ENCODE measurements around the gene MRPL33.

The MRPL33 gene

DNA sequence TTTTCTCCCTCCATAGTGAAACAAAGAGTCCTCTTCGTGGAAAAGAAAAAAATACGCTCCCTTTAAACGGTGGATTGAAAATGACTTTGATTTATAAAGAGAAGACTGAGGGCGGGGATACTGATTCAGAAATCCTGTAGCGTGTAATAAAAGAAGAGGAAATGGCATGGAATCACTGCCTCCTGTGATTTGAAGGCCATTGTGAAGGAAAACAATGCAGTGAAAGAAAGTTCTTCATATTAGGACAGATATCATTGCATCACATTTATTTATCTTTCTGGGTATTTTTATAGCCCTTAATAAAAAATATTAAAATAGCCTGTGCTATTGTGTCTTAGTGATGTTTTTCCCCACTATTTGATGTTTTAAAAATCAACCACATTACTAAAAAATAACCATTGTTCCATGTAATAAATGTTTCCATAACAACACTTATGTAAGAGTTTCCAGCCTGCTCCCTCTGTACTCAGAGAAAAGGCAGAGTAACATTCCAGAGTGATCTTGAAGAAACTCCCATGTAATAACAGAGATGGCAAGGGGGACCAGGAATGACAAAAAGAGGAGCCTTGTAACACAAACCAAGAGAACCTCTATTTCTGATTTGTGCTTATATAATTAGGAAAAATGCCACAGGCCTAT, 8.0 kb downstream of the MRPL33 start:
- no peak for DNase-seq (ENCODE audit: low spot score)

DNA sequence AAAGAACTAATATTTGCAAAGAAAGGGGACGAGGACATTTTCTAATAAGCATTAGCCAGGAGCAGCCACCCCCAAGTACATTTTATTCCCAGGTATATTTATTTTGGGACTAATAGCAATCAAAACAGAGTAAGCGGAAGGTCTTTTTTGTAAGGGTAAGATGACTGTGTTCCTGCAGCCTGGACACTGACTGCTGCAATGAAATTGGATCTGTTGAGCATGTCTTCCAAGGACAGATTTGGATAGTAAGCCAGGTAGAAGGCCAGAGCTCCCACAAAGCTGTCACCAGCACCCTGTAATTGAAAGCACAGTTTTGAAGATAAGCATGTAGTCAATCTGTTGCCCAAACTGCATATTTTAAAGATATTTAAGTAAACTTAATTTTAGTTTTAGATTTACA, 10.0 kb downstream of the MRPL33 start:
- DNase-seq (ENCODE audit: low spot score): no peak

DNA sequence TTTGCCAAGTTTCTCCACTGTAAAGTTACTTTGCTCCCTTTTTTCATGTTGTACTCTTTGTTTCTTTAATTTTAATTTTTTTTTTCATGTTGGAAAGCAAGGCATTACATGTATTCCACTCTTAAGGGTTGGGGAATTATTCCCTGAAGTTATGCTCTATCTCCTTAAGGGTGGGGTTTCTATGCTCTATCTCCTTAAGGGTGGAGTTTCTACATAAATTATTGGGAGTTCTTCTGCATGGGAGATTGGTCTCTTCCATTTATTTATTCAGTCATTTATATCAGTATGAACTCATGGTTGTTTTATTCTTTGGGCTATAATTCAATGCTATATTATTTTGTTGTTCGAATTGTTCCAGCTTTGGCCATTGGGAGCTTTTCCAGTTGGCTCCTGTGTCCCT, 11.2 kb downstream of the MRPL33 start:
- DNase-seq (ENCODE audit: low spot score): no peak

DNA sequence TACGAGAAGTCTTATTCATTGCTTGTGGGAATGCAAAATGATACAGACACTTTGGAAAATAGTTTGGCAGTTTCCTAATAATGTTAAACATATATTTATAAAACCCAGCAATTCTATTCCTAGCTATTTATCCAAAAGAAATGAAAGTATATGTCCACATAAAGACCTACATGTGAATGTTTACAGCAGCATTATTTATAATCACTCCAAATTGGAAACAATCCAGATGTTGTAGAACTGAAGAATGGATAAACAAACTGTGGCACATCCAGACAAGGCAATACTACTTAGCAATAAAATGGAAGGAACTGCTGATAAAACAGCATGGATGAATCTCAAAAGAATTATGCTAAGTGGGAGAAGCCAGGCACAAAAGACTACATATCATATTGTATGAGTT, 19.3 kb downstream of the MRPL33 start:
- DNase-seq (ENCODE audit: low spot score): no peak

DNA sequence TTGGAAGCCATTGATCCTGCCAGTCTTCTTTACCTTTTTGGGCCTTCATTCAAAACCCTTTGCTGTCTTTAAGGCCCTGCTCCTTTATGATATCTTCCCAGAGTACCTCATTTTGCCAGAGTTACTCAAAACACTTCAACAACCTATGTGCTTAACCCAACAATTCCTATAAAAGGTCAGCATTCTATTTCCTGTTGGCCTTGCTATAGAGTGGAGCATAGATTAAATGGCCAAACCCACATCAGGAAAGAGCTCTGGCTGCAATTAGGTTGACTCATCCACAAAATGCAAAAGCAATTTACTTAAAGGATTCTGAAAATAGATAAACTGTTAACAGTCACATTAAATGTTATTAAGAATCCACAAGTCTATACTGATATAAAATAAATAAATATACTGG, 21.2 kb downstream of the MRPL33 start:
- peak; percentile 35 for DNase-seq (ENCODE audit: low spot score)

DNA sequence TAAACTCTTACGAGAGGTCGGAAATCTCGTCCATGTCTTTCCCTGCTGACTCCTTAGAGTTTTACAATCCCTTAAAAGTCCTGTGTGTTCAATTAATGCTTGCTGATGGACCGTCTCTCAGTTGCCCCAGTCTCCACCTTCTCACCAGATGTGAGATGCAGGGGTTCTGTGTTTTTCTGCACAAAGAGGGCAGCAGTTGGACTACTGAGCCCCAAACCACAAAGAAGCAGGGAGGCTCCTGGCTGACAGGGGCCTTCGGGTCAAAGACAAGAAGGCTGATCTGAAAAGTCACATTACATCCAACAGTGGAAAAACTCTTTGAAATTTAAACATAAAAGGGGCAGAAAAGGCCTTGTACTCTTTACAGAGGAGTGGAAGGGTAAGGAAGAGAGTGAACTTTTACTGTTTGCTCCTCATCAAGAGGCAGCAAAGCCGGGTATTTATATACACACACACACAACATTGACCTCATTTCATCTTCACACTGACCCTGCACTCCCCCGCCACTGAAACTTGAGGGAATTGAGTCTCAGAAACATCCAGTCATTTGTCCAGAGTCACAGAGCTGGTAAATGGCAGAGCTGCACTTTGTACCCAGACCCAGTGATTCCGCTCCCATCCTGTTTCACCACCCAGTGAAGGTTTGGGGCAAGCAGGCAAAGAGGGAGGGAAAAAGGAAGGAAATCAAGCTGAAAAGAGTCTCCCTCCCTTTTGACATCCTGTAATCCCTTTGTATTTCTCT, 23.7 kb downstream of the MRPL33 start:
- DNase-seq (ENCODE audit: low spot score): no peak

DNA sequence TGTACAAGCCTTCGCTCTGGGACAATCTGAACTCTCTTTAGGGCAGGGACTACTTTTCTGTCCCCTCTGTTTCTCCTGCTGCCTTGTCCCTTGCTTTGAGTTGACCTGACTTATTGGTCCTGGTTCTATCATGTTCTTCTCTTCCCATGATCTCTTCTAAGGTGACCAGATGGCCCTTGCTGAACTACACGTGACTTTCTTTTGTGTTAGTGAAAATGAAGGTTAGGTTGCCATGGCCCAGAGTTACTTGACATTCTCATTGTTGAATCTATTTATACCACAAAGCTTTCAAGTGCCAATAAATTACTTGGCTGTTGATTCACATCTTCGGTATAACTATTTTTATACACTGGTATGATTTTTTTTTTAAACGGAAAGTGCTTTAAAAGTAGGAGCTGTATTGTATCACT, 24.4 kb downstream of the MRPL33 start:
- DNase-seq (ENCODE audit: low spot score): no peak

DNA sequence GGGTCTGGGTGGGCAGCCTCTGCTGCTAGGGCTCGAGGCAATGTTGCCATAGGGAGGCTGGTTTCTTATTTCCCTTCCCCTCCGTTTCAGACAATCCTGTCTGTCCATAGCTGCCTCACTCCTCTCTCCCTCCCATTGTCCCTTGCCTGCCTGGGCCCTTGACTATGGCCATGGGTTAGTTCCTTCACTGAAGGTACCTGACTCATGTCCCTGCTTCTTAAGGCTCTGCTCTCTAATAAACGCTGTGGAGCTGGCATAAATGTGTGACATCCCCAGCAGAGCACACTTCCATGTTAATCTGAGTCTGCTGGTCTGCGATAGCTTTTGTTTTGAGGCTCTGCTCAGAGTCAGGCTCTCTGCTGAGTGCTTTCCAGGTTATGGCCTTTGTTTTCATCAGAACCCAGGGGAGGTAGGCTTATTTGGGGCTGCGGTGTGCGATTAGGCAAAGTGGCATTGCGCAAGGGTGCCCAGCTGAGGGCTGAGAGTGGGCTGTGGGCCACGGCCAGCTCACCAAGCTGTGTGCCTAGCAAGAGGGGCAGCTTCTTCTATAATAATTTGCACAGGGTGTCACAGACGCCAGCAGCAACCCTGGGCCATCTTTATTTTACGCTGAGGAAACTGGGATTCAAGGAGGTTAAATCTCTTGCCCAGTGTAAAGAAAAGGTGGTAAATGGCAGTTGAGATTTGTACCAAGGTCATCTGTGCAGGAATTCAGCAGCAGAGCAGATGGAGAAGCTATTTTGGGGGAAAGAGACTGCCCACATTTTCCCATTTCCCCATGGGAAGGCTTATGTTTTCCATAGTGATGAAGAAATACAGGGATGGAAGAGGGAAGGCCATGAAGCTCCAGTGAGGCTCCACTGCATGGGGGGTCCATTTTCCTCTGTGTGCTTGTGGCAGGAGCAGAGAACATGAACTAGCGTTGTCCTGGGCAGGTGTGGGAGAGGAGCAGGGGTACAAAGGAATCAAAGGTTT, 25.6 kb downstream of the MRPL33 start:
- DNase-seq (ENCODE audit: low spot score): no peak

DNA sequence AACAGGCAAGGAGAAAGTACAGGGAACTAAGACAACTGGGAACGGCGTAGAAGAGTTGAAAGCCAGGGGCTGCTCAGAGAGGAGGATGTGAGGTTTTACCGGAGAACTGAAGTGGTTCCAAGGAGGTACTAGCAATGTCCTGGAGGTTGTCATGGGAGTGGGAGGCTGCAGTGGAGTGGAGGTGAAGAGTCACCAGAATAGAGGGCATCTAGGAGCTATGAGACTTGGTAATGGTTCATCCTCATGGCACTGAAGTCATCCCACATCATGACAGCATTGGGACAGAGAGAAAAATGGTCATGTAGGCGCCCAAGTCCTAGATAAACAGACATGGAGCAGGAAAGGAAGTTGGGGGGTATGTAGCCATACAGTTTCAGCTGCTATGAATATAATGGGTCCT, 26.3 kb downstream of the MRPL33 start:
- no peak for DNase-seq (ENCODE audit: low spot score)

DNA sequence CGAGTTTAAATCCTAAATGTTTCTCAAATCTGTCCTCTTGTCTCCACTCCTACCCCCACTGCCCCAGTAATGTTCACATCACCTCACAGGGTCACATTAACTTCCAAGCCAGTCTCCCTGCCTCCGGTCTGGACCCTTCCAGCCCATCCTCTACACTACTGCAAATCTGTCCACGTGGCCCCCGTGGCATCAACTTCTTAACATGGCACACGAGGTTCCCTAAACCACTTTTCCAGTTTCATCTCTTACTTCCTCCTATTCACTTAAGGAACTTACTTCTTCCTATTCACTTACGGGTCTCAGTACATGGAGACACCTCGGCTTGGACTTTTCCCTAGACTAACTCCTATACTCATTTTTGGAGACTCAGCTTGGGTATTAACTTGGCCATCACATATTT, 27.0 kb downstream of the MRPL33 start:
- DNase-seq (ENCODE audit: low spot score): no peak

DNA sequence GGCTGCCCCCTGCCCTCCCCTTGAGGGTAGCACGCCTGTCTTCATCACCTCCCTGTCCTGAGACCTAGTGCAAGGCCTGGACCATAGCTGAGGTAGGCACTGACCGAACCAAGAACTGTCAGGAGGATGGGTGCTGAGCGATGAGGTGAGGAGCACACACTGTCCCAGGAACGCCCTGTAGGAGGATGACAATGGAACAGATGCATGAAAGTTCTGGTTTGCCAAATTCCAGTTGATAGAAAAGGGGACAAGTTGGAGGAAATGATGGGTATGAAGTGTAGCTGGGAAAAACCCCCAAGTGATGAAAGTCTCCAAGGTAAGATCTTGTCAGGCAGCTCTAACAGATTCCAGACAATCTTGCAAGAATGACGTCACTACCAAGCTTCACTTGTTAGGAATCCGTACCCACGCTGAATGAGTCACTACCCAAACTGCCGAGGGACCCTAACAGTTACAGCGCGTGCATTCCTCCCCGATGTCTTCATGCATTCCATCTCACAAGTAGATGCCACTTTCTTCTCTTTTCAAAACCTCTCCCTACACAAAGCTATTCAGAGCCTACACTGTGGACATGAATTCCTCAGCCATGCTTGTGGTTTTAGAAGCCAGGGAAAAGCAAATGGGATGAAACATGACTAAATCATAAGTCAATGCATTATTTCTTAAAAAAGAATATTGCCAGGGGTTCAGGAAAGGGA, 27.6 kb downstream of the MRPL33 start:
- DNase-seq (ENCODE audit: low spot score): peak; percentile 96

DNA sequence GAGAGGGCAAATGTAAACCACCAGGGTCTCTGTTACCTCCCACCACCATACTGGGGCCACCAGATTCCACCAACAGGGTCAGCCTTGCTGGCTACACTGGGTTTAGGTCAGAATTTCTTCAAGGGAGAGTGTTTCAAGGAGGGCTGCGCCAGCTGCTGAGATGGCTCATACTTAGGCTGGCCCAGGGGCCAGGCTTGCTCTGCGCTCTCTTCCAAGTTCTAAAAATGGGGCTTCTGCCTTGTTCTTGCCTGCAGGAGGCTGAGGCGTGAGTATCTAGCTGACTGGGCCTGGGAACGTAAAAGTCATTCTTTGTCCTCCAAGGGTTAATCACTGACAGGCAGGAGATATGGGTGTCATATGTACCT, 28.1 kb downstream of the MRPL33 start:
- peak; percentile 18 for DNase-seq (ENCODE audit: low spot score)

DNA sequence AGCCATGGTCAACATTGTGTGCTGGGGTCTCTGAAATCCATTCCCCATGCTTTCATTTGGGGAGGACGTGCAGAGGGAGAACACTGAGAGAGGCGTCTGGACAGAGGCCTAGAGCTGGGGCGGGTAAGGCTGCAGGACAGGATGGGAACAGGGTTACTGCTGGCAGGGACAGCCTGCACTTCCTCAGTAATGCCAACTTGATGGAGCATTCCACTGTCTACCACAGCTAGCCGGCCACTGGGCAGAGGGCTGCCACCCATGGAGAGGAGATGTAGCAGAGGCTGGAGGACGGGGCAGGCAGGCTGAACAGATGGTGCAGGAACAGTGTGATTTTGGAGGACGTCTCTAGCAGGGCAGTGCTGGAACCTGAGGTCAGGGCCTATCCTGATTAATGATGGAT, 29.3 kb downstream of the MRPL33 start:
- no peak for DNase-seq (ENCODE audit: low spot score)

DNA sequence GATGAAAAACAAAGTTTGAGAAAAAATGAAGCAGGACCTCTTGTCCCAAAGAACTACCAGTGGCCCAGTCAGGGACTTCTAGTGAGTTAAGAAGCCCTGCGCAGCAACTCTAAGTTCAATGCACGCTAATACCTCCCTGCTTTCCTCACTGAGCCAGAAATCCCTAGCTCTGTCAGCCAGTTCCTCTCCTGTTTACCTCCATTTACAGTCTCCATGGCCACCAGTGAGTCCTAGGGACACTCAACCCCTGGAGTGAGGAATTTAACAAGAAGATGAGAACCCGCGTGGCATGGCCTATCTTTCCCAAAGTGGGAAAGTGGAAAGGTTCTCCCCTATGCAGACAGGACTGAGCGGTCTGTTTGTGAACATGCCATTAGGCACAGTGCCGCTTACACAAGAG, 31.0 kb downstream of the MRPL33 start:
- DNase-seq (ENCODE audit: low spot score): no peak

DNA sequence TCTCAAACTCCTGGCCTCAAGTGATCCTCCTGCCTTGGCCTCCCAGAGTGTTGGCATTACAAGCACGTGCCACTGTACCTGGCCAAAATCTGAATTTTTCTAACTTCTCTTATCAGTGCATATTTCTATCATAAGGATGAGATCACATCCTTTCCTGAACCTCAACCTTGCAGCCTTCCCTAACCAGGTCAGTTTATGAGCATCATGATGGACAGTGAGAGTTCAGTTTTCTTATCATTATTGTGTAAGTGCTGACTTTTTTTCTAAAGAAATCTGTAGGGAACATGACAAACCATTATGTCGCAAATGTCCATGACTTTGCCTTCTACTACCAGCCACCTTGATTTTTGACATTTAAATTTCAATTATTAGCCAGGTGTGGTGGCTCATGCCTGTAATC, 31.5 kb downstream of the MRPL33 start:
- no peak for DNase-seq (ENCODE audit: low spot score)

DNA sequence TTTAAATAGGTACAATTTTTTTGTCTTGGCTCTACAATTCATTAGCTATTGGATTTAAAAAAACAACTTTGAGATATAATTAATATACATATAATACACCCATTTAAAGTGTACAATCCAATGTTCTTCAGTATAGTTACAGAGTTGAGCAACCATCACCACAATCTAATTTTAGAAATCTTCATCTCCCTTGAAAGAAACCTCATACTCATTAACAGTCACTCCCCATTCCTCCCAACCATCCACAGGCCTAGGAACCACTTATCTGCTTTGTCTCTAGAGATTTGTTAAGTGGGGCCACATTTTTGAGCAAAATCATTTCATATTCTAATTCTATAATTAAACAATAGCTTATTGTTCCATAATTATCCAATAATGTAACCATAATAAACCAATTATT, 32.6 kb downstream of the MRPL33 start:
- DNase-seq (ENCODE audit: low spot score): no peak

DNA sequence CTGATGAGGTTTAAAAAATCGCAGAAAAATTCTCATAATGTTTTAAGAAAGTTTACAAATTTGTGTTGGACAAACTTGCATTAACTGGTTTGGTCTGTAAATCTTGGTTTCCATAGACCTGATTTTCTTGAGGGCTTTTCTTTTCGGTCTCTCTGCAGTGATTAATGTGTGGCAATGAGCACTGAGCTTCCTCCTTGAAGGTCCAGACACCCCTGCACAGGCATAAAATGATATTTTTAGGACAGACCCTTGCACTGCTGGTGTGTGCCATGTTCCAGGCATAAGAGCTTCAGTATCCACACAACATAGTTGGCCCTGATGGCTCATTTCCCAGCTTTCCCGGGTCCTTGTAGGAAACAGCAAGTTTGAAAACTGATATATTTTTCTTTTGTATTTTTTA, 33.7 kb downstream of the MRPL33 start:
- DNase-seq (ENCODE audit: low spot score): no peak

DNA sequence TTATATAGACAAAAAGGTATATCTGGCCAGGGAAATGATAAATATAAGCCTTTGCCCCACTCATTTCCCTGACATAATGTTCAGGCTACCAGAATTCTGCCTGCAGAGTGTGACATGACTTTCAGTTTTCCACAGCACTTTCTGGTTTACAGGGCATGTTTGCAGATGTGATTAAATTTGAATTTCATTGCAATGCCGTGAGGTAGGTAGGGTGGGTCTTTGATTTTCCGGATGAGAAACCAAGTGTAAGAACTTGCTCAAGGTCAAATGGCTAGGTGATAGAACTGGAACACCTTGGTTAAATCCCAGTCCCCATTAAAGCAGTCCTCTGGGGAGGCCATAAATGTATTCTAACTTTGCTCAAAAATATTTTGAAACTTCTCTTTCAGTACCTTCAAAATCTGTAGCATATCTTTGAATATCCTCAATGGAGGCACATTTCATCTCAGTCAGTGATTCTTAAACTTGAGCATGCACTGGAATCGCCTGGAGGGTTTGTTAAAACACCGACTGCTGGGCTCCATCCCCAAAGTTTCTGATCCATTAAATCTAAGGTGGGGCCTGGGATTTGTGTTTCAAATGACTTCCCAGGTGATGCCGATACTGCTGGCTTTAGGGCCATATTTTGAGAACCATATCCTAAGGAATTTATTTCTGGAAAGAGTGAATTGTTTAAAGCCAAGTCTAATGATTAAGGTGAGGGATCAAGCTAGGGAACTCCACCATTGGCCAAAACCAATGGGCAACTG, 35.0 kb downstream of the MRPL33 start:
- DNase-seq (ENCODE audit: low spot score): no peak

DNA sequence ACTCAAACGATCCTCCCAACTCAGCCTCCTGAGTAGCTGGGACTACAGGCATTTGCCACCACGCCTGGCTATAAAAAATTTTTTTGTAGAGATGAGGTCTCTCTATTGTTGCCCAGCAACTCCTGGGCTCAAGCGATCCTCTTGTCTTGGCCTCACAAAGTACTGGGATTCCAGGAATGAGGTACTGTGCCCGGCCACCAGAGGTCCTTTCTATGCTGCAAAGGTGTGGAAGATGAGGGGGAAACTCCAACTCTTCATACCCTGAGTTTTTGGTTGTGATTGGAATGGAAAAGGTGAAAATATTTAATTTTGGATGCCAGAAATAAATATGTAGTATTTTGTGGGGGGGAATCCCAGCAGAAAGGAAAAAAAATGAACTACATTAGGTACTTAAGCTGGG, 36.0 kb downstream of the MRPL33 start:
- peak; percentile 40 for DNase-seq (ENCODE audit: low spot score)

DNA sequence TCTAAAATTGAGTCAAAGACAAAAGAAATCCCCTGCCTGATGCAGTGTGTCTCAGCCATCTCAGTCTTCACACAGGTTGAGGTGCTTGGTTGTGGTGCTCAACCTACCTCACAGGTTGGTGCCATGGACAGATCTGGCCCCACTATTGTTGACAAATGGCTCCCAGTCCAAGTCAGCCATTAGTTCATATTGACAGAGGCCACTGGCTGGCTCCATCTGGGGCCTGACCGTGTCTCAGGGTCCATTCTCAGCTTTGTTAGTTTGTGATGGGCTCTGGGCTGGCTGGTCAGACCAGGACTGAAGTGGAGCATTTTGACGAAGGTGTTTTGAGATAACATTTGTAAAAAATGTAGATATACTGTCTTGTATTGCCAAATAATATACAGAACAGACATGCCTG, 36.9 kb downstream of the MRPL33 start:
- DNase-seq (ENCODE audit: low spot score): no peak

DNA sequence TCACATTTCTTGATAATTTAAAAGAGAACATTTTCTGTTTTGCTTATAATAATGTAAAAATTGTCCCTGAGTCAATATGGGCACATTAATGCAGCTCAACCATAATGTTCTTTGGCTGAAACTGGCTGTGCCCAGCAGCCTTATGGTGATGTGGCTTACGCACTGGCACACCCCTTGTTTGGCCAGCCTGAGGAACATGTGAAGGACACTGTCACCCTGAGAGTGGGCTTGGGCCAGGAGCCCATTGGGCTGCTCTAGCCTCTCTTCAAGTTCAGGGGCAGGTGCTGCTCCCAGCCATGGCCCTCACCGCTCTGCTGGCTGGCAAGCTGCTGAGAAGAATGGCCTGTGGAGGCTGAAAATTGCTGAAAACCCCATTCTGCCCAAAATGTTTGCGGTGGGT, 37.5 kb downstream of the MRPL33 start:
- DNase-seq (ENCODE audit: low spot score): no peak

Data from SW480 (cell line).